Cerebellar cortex (tissue), 1 donor: Measurements from ENCODE around the gene PLSCR5.

ENCODE experiments used
- DNase-seq: peaks from one replicate; pipeline ENCODE4 v3.0.0-alpha.2; 2015; ENCODE audit warnings: low spot score

The PLSCR5 gene

GRCh38 chr3:146585156-146585555, 20.0 kb downstream of the PLSCR5 start:
- no peak for DNase-seq

- no peak for DNase-seq
Observed at GRCh38 chr3:146581951-146582467, 23.1 kb downstream of the PLSCR5 start.

GRCh38 chr3:146581080-146581601, 24.0 kb downstream of the PLSCR5 start:
- DNase-seq = no peak

GRCh38 chr3:146577662-146578061, 27.5 kb downstream of the PLSCR5 start:
- peak; percentile 16 for DNase-seq

GRCh38 chr3:146575636-146576035, 29.5 kb downstream of the PLSCR5 start:
- no peak for DNase-seq

- DNase-seq = no peak
Observed at GRCh38 chr3:146574173-146574572, 31.0 kb downstream of the PLSCR5 start.

GRCh38 chr3:146569314-146569713, 35.8 kb downstream of the PLSCR5 start:
- no peak for DNase-seq

GRCh38 chr3:146566138-146566537, 39.0 kb downstream of the PLSCR5 start:
- DNase-seq = no peak

- DNase-seq = no peak
Observed at GRCh38 chr3:146561879-146562278, 43.3 kb downstream of the PLSCR5 start.

- no peak for DNase-seq
Observed at GRCh38 chr3:146561463-146561862, 43.7 kb downstream of the PLSCR5 start.

- DNase-seq = no peak
Observed at GRCh38 chr3:146560678-146561077, 44.5 kb downstream of the PLSCR5 start.

- DNase-seq = no peak
Observed at GRCh38 chr3:146559388-146559787, 45.8 kb downstream of the PLSCR5 start.

GRCh38 chr3:146558781-146559180, 46.4 kb downstream of the PLSCR5 start:
- DNase-seq = no peak

GRCh38 chr3:146557745-146558144, 47.4 kb downstream of the PLSCR5 start:
- no peak for DNase-seq

- no peak for DNase-seq
Observed at GRCh38 chr3:146555311-146555710, 49.8 kb downstream of the PLSCR5 start.

GRCh38 chr3:146554151-146554760, 50.9 kb downstream of the PLSCR5 start:
- no peak for DNase-seq

- no peak for DNase-seq
Observed at GRCh38 chr3:146550743-146551510, 54.2 kb downstream of the PLSCR5 start.

GRCh38 chr3:146550070-146550615, 55.0 kb downstream of the PLSCR5 start:
- no peak for DNase-seq

- no peak for DNase-seq
Observed at GRCh38 chr3:146547235-146547835, 57.8 kb downstream of the PLSCR5 start.

GRCh38 chr3:146546366-146546965, 58.7 kb downstream of the PLSCR5 start:
- DNase-seq = no peak

GRCh38 chr3:146544929-146545528, 60.1 kb downstream of the PLSCR5 start:
- no peak for DNase-seq
